ENCODE results near the gene SSH2. TPM values are rescaled to one million over a fixed set of nuclear protein-coding genes. Genes with fewer than 3 reads are reported as not detected.

SSH2 gene
- polyA plus RNA-seq, 1 of the 3 experiments (the other 2 are of a cell fraction) = 8.8 TPM

- Histone ChIP-seq H3K27ac (ENCODE audit: low read depth in 2 of 2, low read length in 1 of 2) (no peak overlapping the region), H3K9ac (no peak overlapping the region), H3K9me3 (no peaks in the 10 kb centered on the region), H3F3A (replicated peaks; ENCODE audit: insufficient read depth) (no peaks in the 10 kb centered on the region), H2AFZ (ENCODE audit: low read depth) (no peak overlapping the region), H3K79me2 (ENCODE audit: insufficient read depth) (no peaks in the 10 kb centered on the region; the same call in 1 of the 2 replicates), H3K4me2 (no peak overlapping the region), H3K9me2 (no peaks in the 10 kb centered on the region), H3K36me3 (replicated peaks in 1 of 2; ENCODE audit: control insufficient read depth in 1 of 2, insufficient read depth in 2 of 2, low read length in 1 of 2) (no peaks in the 10 kb centered on the region), H3K4me1 (ENCODE audit: control insufficient read depth in 1 of 2, insufficient read depth in 2 of 2, low read depth in 1 of 2, low read length in 1 of 2) (peaks cover 0 to 3% of the 10 kb centered on the region in 2 experiments; a peak in 1 of 4 replicates), H3K27me3 (ENCODE audit: insufficient read depth) (no peaks in the 10 kb centered on the region), H4K20me1 (ENCODE audit: insufficient read depth) (no peaks in the 10 kb centered on the region), H3K4me3 (ENCODE audit: low read depth in 2 of 2, low read length in 1 of 2) (no peak overlapping the region)
- ChIA-PET POLR2A (no interaction called here), CTCF (interaction anchor here (0.8 to 1.4 kb wide), 4 partner anchors 9 to 293 kb away, joined by 3 to 4 read pairs (median 3); no protein-coding TSS in a partner anchor)
- no peak for TF ChIP-seq EP300 (IDR thresholded peaks at IDR 0.05; ENCODE audit: borderline replicate concordance in 1 of 2, low read depth in 1 of 2, low read length in 1 of 2)
- DNase-seq = no peak
- WGBS (ENCODE audit: low lambda C conversion rate) = 100% methylated on average over 1 of the region's 1 CpG
These were observed 129.6 kb downstream of the SSH2 start for GRCh38 chr17:29800457-29800856.

- Histone ChIP-seq H3K4me1 (ENCODE audit: control insufficient read depth in 1 of 2, insufficient read depth in 2 of 2, low read depth in 1 of 2, low read length in 1 of 2) (no peaks in the 10 kb centered on the region), H3K36me3 (replicated peaks in 1 of 2; ENCODE audit: control insufficient read depth in 1 of 2, insufficient read depth in 2 of 2, low read length in 1 of 2) (no peaks in the 10 kb centered on the region), H3K27ac (ENCODE audit: low read depth in 2 of 2, low read length in 1 of 2) (no peak overlapping the region), H3K4me2 (no peak overlapping the region), H2AFZ (ENCODE audit: low read depth) (no peak overlapping the region), H3F3A (replicated peaks; ENCODE audit: insufficient read depth) (no peaks in the 10 kb centered on the region), H3K79me2 (ENCODE audit: insufficient read depth) (no peaks in the 10 kb centered on the region), H3K4me3 (ENCODE audit: low read depth in 2 of 2, low read length in 1 of 2) (no peak overlapping the region), H4K20me1 (ENCODE audit: insufficient read depth) (no peaks in the 10 kb centered on the region), H3K9ac (no peak overlapping the region), H3K27me3 (ENCODE audit: insufficient read depth) (no peaks in the 10 kb centered on the region), H3K9me3 (no peaks in the 10 kb centered on the region), H3K9me2 (no peaks in the 10 kb centered on the region)
- no peak for TF ChIP-seq MAX (IDR thresholded peaks at IDR 0.05; ENCODE audit: low read depth)
- TF ChIP-seq RCOR1 (IDR thresholded peaks at IDR 0.05; ENCODE audit: low read length) = no peak
- no peak for TF ChIP-seq ELF1 (IDR thresholded peaks at IDR 0.05)
- no peak for TF ChIP-seq RAD21 (IDR thresholded peaks at IDR 0.05; ENCODE audit: low read length)
- no peak for TF ChIP-seq IRF3 (IDR thresholded peaks at IDR 0.05; ENCODE audit: low read depth, low read length)
- TF ChIP-seq SMC3 (IDR thresholded peaks at IDR 0.05; ENCODE audit: low read depth, low read length) = no peak
- no peak for TF ChIP-seq MXI1 (IDR thresholded peaks at IDR 0.05; ENCODE audit: low read depth, low read length)
- TF ChIP-seq POLR2AphosphoS5 (IDR thresholded peaks at IDR 0.05; ENCODE audit: low read depth, low read length) = no peak
- TF ChIP-seq USF2 (IDR thresholded peaks at IDR 0.05; ENCODE audit: borderline replicate concordance, low read depth, low read length) = no peak
- no peak for TF ChIP-seq RXRA (IDR thresholded peaks at IDR 0.05; ENCODE audit: borderline replicate concordance, low read depth)
- no peak for TF ChIP-seq GABPA (IDR thresholded peaks at IDR 0.05; ENCODE audit: low read depth)
- no peak for TF ChIP-seq FOXM1 (IDR thresholded peaks at IDR 0.05; ENCODE audit: low read depth)
- TF ChIP-seq REST (IDR thresholded peaks at IDR 0.05; ENCODE audit: low read depth, low read length) = no peak
- TF ChIP-seq CTCF (IDR thresholded peaks at IDR 0.05) = no peak
- CTCF ChIA-PET = interaction anchor here (1.2 kb wide), 1 partner anchor 157 kb away, joined by 4 read pairs; no protein-coding TSS in a partner anchor
- DNase-seq = no peak
- 93% methylated on average over 2 of the region's 2 CpGs for WGBS (ENCODE audit: low lambda C conversion rate)
- POLR2A ChIA-PET = no interaction called here
These were observed 133.4 kb downstream of the SSH2 start for GRCh38 chr17:29796652-29797051.

Data from SK-N-SH (cell line).